OCI-LY3 (cell line): ENCODE data around the gene NXNL1.
"Not testable (repeated sequence)": the region's sequence is repeated elsewhere in the genome, so short reads cannot be mapped to it uniquely, and the experiment has no call there.

Experiments
- H2AFZ ChIP-seq: fragments of 200-600, 300-600 bp; shearing (Covaris generic); 2 replicates; pipeline ENCODE4 v1.6.0; 2014; ENCODE audit warnings: antibody characterized with exemption, low read depth, low read length
- H3K27ac ChIP-seq: fragments of 200-600, 300-600 bp; sonication (generic); 2 replicates; pipeline ENCODE4 v1.5.1; 2014; ENCODE audit warnings: mild to moderate bottlenecking, low read length, moderate library complexity, mixed read lengths
- H3K27me3 ChIP-seq: fragments of 200-600, 300-600 bp; sonication (generic); 2 replicates; pipeline ENCODE4 v1.6.1; 2014; ENCODE audit warnings: low read depth, low read length, mixed read lengths
- H3K36me3 ChIP-seq: fragments of 200-600, 300-600 bp; sonication (generic); replicated peaks from 2 replicates; pipeline ENCODE3; 2014; ENCODE audit warnings: low read depth, low read length, mixed read lengths
- H3K4me1 ChIP-seq: fragments of 300-600, 200-600 bp; sonication (generic); 2 replicates; pipeline ENCODE4 v1.6.1; 2014; ENCODE audit warnings: low read length, mixed read lengths
- H3K4me2 ChIP-seq: fragments of 200-600, 300-600 bp; sonication (generic); 2 replicates; pipeline ENCODE4 v1.6.1; 2014; ENCODE audit warnings: low read length, mixed read lengths
- H3K4me3 ChIP-seq: fragments of 300-600, 200-600 bp; sonication (generic); 2 replicates; pipeline ENCODE4 v1.5.1; 2014; ENCODE audit warnings: antibody characterized with exemption, mild to moderate bottlenecking, low read length, moderate library complexity
- H3K79me2 ChIP-seq: fragments of 300-600, 200-600 bp; shearing (Covaris generic); 2 replicates; pipeline ENCODE4 v1.6.1; 2014; ENCODE audit warnings: mild to moderate bottlenecking, low read length, mixed read lengths
- H3K9ac ChIP-seq: fragments of 300-600, 200-600 bp; shearing (Covaris generic); 2 replicates; pipeline ENCODE4 v1.6.0; 2014; ENCODE audit warnings: mild to moderate bottlenecking, low read length, moderate library complexity
- H3K9me3 ChIP-seq: fragments of 200-600, 300-600 bp; shearing (Covaris generic); 2 replicates; pipeline ENCODE4 v1.6.1; 2014; ENCODE audit warnings: low read length, mixed read lengths; ENCODE audit not compliant: insufficient read depth
- H4K20me1 ChIP-seq: fragments of 200-600, 300-600 bp; sonication (generic); 2 replicates; pipeline ENCODE4 v1.6.1; 2016; ENCODE audit warnings: low read length, mixed read lengths; ENCODE audit not compliant: insufficient read depth
- CTCF ChIP-seq: fragments of 200-600, 300-600 bp; sonication (generic); IDR thresholded peaks from 2 replicates; pipeline ENCODE4 v1.5.1; 2014; ENCODE audit warnings: antibody characterized with exemption, low read length, low read depth
- EZH2phosphoT487 ChIP-seq: fragments of 200-600 bp; shearing (Covaris generic); IDR thresholded peaks from 2 replicates; pipeline ENCODE4 v1.6.1; 2018; ENCODE audit warnings: antibody characterized with exemption, mixed run types, low read depth

Gene NXNL1

GRCh38 chr19:17479325-17479791, 18.6 kb upstream of the NXNL1 start:
- Histone ChIP-seq H3K9ac (no peak overlapping the region), H3K79me2 (no peaks in the 10 kb centered on the region), H3K4me1 (no peaks in the 10 kb centered on the region), H4K20me1 (no peaks in the 10 kb centered on the region), H3K36me3 (no peaks in the 10 kb centered on the region), H2AFZ (no peak overlapping the region), H3K9me3 (no peaks in the 10 kb centered on the region), H3K27me3 (no peaks in the 10 kb centered on the region), H3K4me2 (no peak overlapping the region), H3K4me3 (no peak overlapping the region), H3K27ac (no peak overlapping the region)
- TF ChIP-seq CTCF = no peak
- TF ChIP-seq EZH2phosphoT487 = no peak

- Histone ChIP-seq H3K4me2 (no peak overlapping the region), H3K9me3 (no peaks in the 10 kb centered on the region), H3K9ac (no peak overlapping the region), H3K27ac (no peak overlapping the region), H3K4me1 (peaks cover 6% of the 10 kb centered on the region; the same call in 1 of the 2 replicates), H3K36me3 (no peaks in the 10 kb centered on the region), H4K20me1 (no peaks in the 10 kb centered on the region), H3K27me3 (peaks cover 4% of the 10 kb centered on the region; the same call in 1 of the 2 replicates), H3K79me2 (no peaks in the 10 kb centered on the region), H2AFZ (no peak overlapping the region), H3K4me3 (no peak overlapping the region)
- TF ChIP-seq CTCF (no peak), EZH2phosphoT487 (no peak)
Observed at GRCh38 chr19:17475541-17476115, 14.9 kb upstream of the NXNL1 start.

- not testable (repeated sequence) for H2AFZ ChIP-seq, H3K79me2 ChIP-seq, H3K4me3 ChIP-seq, H3K4me1 ChIP-seq, H3K9ac ChIP-seq, H4K20me1 ChIP-seq, H3K27me3 ChIP-seq, H3K4me2 ChIP-seq, H3K36me3 ChIP-seq, H3K9me3 ChIP-seq, H3K27ac ChIP-seq
Observed at GRCh38 chr19:17475011-17475540, 14.3 kb upstream of the NXNL1 start.

- Histone ChIP-seq H3K27me3 (peaks cover 4% of the 10 kb centered on the region; the same call in 1 of the 2 replicates), H3K79me2 (no peaks in the 10 kb centered on the region), H3K4me3 (no peak overlapping the region), H4K20me1 (no peaks in the 10 kb centered on the region), H3K9me3 (no peaks in the 10 kb centered on the region), H2AFZ (no peak overlapping the region), H3K9ac (no peak overlapping the region), H3K27ac (no peak overlapping the region), H3K4me2 (no peak overlapping the region), H3K4me1 (peaks cover 17% of the 10 kb centered on the region), H3K36me3 (no peaks in the 10 kb centered on the region)
- no peak for TF ChIP-seq EZH2phosphoT487
- TF ChIP-seq CTCF = no peak
Observed at GRCh38 chr19:17473041-17473440, 12.3 kb upstream of the NXNL1 start.
